H1 (cell line): Measurements from ENCODE around the gene RADIL. TPM values are rescaled to one million over a fixed set of nuclear protein-coding genes. Genes with fewer than 3 reads are reported as not detected.

Source experiments
- CTCF ChIA-PET: fragments of 300-600 bp; sonication (Branson Sonifier 250); formaldehyde crosslinking; loops from one replicate; lab custom pipeline; 2021; ENCODE audit not compliant: partially characterized antibody; lab: Charles Lee
- POLR2A ChIA-PET: fragments of 300-600 bp; sonication (Branson Sonifier 250); formaldehyde crosslinking; loops from one replicate; lab custom pipeline; 2021; ENCODE audit warnings: inconsistent platforms; ENCODE audit not compliant: partially characterized antibody; lab: Charles Lee
- DNase-seq, 2 experiments: peaks; one replicate each; pipeline versions ENCODE4 v3.0.0 to v3.0.0-alpha.2; 2010 to 2022; ENCODE audit warnings: low spot score in 2 of 2, low read depth in 1 of 2, mixed read lengths in 1 of 2
- FAIRE-seq: peaks from 2 replicates; lab custom pipeline; 2011; peaks lifted over from hg19 to GRCh38; lab: Jason Lieb, UNC
- H2AFZ ChIP-seq: 2 replicates; pipeline ENCODE4 v1.8.1; 2012; ENCODE audit warnings: low read length, inconsistent platforms
- H2AK5ac ChIP-seq: 2 replicates; pipeline ENCODE4 v1.6.1; 2013; ENCODE audit warnings: low read depth, low read length
- H2BK120ac ChIP-seq: replicated peaks from 2 replicates; pipeline ENCODE3; 2013; ENCODE audit warnings: low read depth, low read length, inconsistent platforms
- H2BK12ac ChIP-seq: 2 replicates; pipeline ENCODE4 v1.6.1; 2013; ENCODE audit warnings: low read depth, low read length
- H2BK15ac ChIP-seq: 2 replicates; pipeline ENCODE4 v1.6.1; 2013; ENCODE audit warnings: low read length
- H2BK20ac ChIP-seq: 2 replicates; pipeline ENCODE4 v1.6.1; 2013; ENCODE audit warnings: low read length
- H2BK5ac ChIP-seq: 2 replicates; pipeline ENCODE4 v1.6.1; 2013; ENCODE audit warnings: low read depth, low read length
- H3K14ac ChIP-seq: 2 replicates; pipeline ENCODE4 v1.6.1; 2013; ENCODE audit warnings: inconsistent platforms; ENCODE audit not compliant: insufficient read length
- H3K18ac ChIP-seq: 2 replicates; pipeline ENCODE4 v1.6.1; 2013; ENCODE audit warnings: low read length; ENCODE audit errors: extremely low read depth
- H3K23ac ChIP-seq: 2 replicates; pipeline ENCODE4 v1.6.1; 2013; ENCODE audit warnings: inconsistent platforms; ENCODE audit not compliant: insufficient read length
- H3K23me2 ChIP-seq: 2 replicates; pipeline ENCODE4 v1.6.1; 2013; ENCODE audit warnings: low read depth, low read length
- H3K27ac ChIP-seq: 2 replicates; pipeline ENCODE4 v1.6.1; 2011; ENCODE audit warnings: low read depth, low read length, inconsistent platforms
- H3K27me3 ChIP-seq, 4 experiments: replicated peaks in 1 of 4; 1 replicate in 1 of 4; 2 replicates in 3 of 4; pipeline versions ENCODE4 v1.6.1 to v1.8.1; 2011 to 2013; ENCODE audit warnings: low read length in 3 of 4, mild to moderate bottlenecking in 3 of 4, inconsistent platforms in 2 of 4, mixed read lengths in 2 of 4, moderate library complexity in 1 of 4; ENCODE audit not compliant: control insufficient read depth in 3 of 4, insufficient read depth in 3 of 4; ENCODE audit errors: extremely low read depth in 1 of 4
- H3K36me3 ChIP-seq, 4 experiments: 2 replicates each; pipeline versions ENCODE4 v1.6.1 to v1.8.1; 2011 to 2013; ENCODE audit warnings: mild to moderate bottlenecking in 4 of 4, low read length in 3 of 4, moderate library complexity in 2 of 4, control low read depth in 1 of 4, inconsistent platforms in 1 of 4; ENCODE audit not compliant: insufficient read depth in 4 of 4, control insufficient read depth in 2 of 4
- H3K4ac ChIP-seq: replicated peaks from 2 replicates; pipeline ENCODE3; 2013; ENCODE audit warnings: low read length, low read depth, mixed read lengths, inconsistent platforms; ENCODE audit not compliant: insufficient read length
- H3K4me1 ChIP-seq, 4 experiments: replicated peaks in 1 of 4; 1 replicate in 1 of 4; 2 replicates in 3 of 4; pipeline versions ENCODE4 v1.6.1 to v1.8.1; 2011 to 2013; ENCODE audit warnings: low read length in 3 of 4, inconsistent platforms in 2 of 4, mixed read lengths in 1 of 4; ENCODE audit not compliant: insufficient read depth in 4 of 4, control insufficient read depth in 3 of 4
- H3K4me2 ChIP-seq, 2 experiments: 2 replicates each; pipeline versions ENCODE4 v1.6.1 to v1.8.1; 2011 to 2013; ENCODE audit warnings: low read depth in 2 of 2, low read length in 2 of 2, control low read depth in 1 of 2, inconsistent platforms in 1 of 2, mild to moderate bottlenecking in 1 of 2; ENCODE audit not compliant: insufficient read depth in 1 of 2
- H3K4me3 ChIP-seq, 4 experiments: fragments of 200-600, 300-600 bp in 1 of 4; sonication (generic), shearing (Covaris generic), sonication (Bioruptor Twin) in 1 of 4; 2 replicates each; pipeline versions ENCODE4 v1.5.1 to v1.8.1; 2011 to 2016; ENCODE audit warnings: low read length in 4 of 4, low read depth in 3 of 4, control low read depth in 2 of 4, inconsistent platforms in 2 of 4, mild to moderate bottlenecking in 2 of 4, mixed read lengths in 1 of 4, moderate library complexity in 1 of 4; ENCODE audit not compliant: insufficient read depth in 2 of 4; ENCODE audit errors: extremely low read depth in 1 of 4
- H3K56ac ChIP-seq: replicated peaks from 2 replicates; pipeline ENCODE3; 2013; ENCODE audit warnings: low read depth, mild to moderate bottlenecking, mixed read lengths, low read length, inconsistent platforms; ENCODE audit not compliant: insufficient read length
- H3K79me1 ChIP-seq: 2 replicates; pipeline ENCODE4 v1.6.1; 2013; ENCODE audit warnings: low read depth, low read length, control low read depth
- H3K79me2 ChIP-seq, 2 experiments: 2 replicates each; pipeline versions ENCODE4 v1.6.1 to v1.8.1; 2012 to 2013; ENCODE audit warnings: low read length in 2 of 2, mild to moderate bottlenecking in 2 of 2, inconsistent platforms in 1 of 2; ENCODE audit not compliant: insufficient read depth in 2 of 2, control insufficient read depth in 1 of 2
- H3K9ac ChIP-seq, 4 experiments: replicated peaks in 1 of 4; 1 replicate in 1 of 4; 2 replicates in 3 of 4; pipeline versions ENCODE4 v1.6.1 to v1.8.1; 2011 to 2013; ENCODE audit warnings: low read depth in 3 of 4, low read length in 3 of 4, control low read depth in 2 of 4, mild to moderate bottlenecking in 2 of 4, moderate library complexity in 2 of 4, inconsistent platforms in 1 of 4; ENCODE audit errors: extremely low read depth in 1 of 4
- H3K9me3 ChIP-seq, 2 experiments: 2 replicates each; pipeline versions ENCODE4 v1.6.1 to v1.8.1; 2012 to 2013; ENCODE audit warnings: mild to moderate bottlenecking in 2 of 2, moderate library complexity in 2 of 2, control low read depth in 1 of 2, inconsistent platforms in 1 of 2, low read depth in 1 of 2, low read length in 1 of 2, mixed read lengths in 1 of 2; ENCODE audit not compliant: insufficient read depth in 2 of 2
- H4K20me1 ChIP-seq, 2 experiments: replicated peaks in 1 of 2; 2 replicates each; pipeline versions ENCODE3 to v1.8.1; 2011 to 2013; ENCODE audit warnings: inconsistent platforms in 2 of 2, low read length in 2 of 2, mild to moderate bottlenecking in 1 of 2; ENCODE audit not compliant: insufficient read depth in 2 of 2, control insufficient read depth in 1 of 2
- H4K5ac ChIP-seq: 2 replicates; pipeline ENCODE4 v1.6.1; 2013; ENCODE audit warnings: low read length, low read depth, mixed read lengths, inconsistent platforms; ENCODE audit not compliant: insufficient read length
- H4K8ac ChIP-seq: 2 replicates; pipeline ENCODE4 v1.8.0; 2013; ENCODE audit warnings: mild to moderate bottlenecking, moderate library complexity, low read length, inconsistent platforms; ENCODE audit not compliant: insufficient read depth; ENCODE audit errors: extremely low read depth
- H4K91ac ChIP-seq: replicated peaks from 2 replicates; pipeline ENCODE3; 2013; ENCODE audit warnings: low read length, mixed read lengths, inconsistent platforms; ENCODE audit not compliant: insufficient read length
- ASH2L ChIP-seq: fragments of 200-600, 300-600 bp; sonication (generic); IDR thresholded peaks from one replicate; pipeline ENCODE4 v1.7.1; 2017; ENCODE audit warnings: low read length
- BCL11A ChIP-seq, 2 experiments: IDR thresholded peaks; one replicate each; pipeline ENCODE4 v1.6.1; 2011; ENCODE audit warnings: low read depth in 2 of 2, low read length in 2 of 2, mild to moderate bottlenecking in 2 of 2
- CHD2 ChIP-seq: IDR thresholded peaks from 2 replicates; pipeline ENCODE4 v1.6.1; 2012; ENCODE audit warnings: low read length, improper control_type of control experiment
- E2F6 ChIP-seq: IDR thresholded peaks from 2 replicates; pipeline ENCODE4 v1.6.1; 2012; ENCODE audit warnings: inconsistent platforms
- EZH2 ChIP-seq: fragments of 200-600 bp; sonication (generic); IDR thresholded peaks from 2 replicates; pipeline ENCODE4 v1.7.1; 2012; ENCODE audit warnings: low read depth, mild to moderate bottlenecking, moderate library complexity, low read length, inconsistent platforms; ENCODE audit not compliant: severe bottlenecking
- GTF2F1 ChIP-seq: IDR thresholded peaks from 2 replicates; pipeline ENCODE4 v1.6.1; 2012; ENCODE audit warnings: low read depth, low read length, improper control_type of control experiment, borderline replicate concordance
- HDAC2 ChIP-seq, 2 experiments: fragments of 300-600 bp in 1 of 2; sonication (generic) in 1 of 2; IDR thresholded peaks; 2 replicates each; pipeline ENCODE4 v1.6.1; 2011 to 2012; ENCODE audit warnings: low read depth in 2 of 2, low read length in 2 of 2, mild to moderate bottlenecking in 2 of 2, moderate library complexity in 2 of 2, borderline replicate concordance in 1 of 2, inconsistent platforms in 1 of 2
- HDAC6 ChIP-seq: IDR thresholded peaks from one replicate; pipeline ENCODE4 v1.7.1; 2012; ENCODE audit warnings: low read depth, mild to moderate bottlenecking, inconsistent platforms, low read length, moderate library complexity
- MAX ChIP-seq: IDR thresholded peaks from 2 replicates; pipeline ENCODE4 v1.6.1; 2012; ENCODE audit warnings: inconsistent platforms
- POLR2AphosphoS5 ChIP-seq: IDR thresholded peaks from 2 replicates; pipeline ENCODE4 v1.6.1; 2011; ENCODE audit warnings: low read depth, low read length
- RFX5 ChIP-seq: IDR thresholded peaks from 2 replicates; pipeline ENCODE4 v1.6.1; 2011; ENCODE audit warnings: low read depth, low read length, improper control_type of control experiment, borderline replicate concordance
- SIRT6 ChIP-seq: IDR thresholded peaks from one replicate; pipeline ENCODE4 v1.7.1; 2012; ENCODE audit warnings: low read length, inconsistent platforms
- TAF1 ChIP-seq: IDR thresholded peaks from 2 replicates; pipeline ENCODE4 v1.6.1; 2011; ENCODE audit warnings: mild to moderate bottlenecking, low read depth, low read length
- WGBS, 2 experiments: shearing (Covaris generic) in 1 of 2; methylation state at CpG; one replicate each; pipeline versions ENCODE4 v1.1.6 to v1.1.7; 2013 to 2015; ENCODE audit warnings: low lambda C conversion rate in 2 of 2, mixed read lengths in 2 of 2, inconsistent platforms in 1 of 2, low coverage in 1 of 2, missing lambda C conversion rate in 1 of 2; ENCODE audit not compliant: insufficient replicate concordance in 2 of 2, insufficient coverage in 1 of 2, insufficient read length in 1 of 2; ENCODE audit errors: extremely low coverage in 1 of 2, missing lambda C conversion rate in 1 of 2; 5-methylcytosine and 5-hydroxymethylcytosine counted together
- polyA plus RNA-seq, 7 experiments: library from polyadenylated mRNA; depleted of rRNA in 3 of 7; stranded (reverse) in 5 of 7; unstranded in 2 of 7; fragments of >200 nt in 5 of 7; fragments of 200-250 nt in 2 of 7; gene quantifications; 1 replicate in 5 of 7; 2 replicates in 1 of 7; 4 replicates in 1 of 7; pipeline versions ENCODE4 v1.2.1 to v1.2.3, GENCODE V29; 2011 to 2013; ENCODE audit warnings: missing spikeins in 2 of 7, mixed read lengths in 2 of 7
- total RNA-seq: library from RNA; stranded (reverse); fragmentation: NEBNext Ultra II Directional; extraction: Animal tissue kit (Norgen Biotek cat#: 25700); gene quantifications from 2 replicates; pipeline ENCODE4 v1.2.1, GENCODE V29; 2021

The RADIL gene
- total and polyA plus RNA-seq, 2 of the 8 experiments (the other 6 are each of a cell fraction or from before 2014, with no cell fraction given), result 5.0 to 5.4 TPM

- no peaks in the 10 kb centered on the region for H3K79me2 ChIP-seq
- no peak overlapping the region for H3K23ac ChIP-seq
- H3K14ac ChIP-seq, result no peak overlapping the region
- H2BK5ac ChIP-seq, result no peak overlapping the region
- no peak overlapping the region; the same call in 1 of the 2 replicates for H4K8ac ChIP-seq
- H4K5ac ChIP-seq, result no peak overlapping the region
- H2BK120ac ChIP-seq, result no peak overlapping the region
- no peaks in the 10 kb centered on the region for H3K27me3 ChIP-seq
- 92% methylated on average over 19 of the region's 20 CpGs; no CpG with 5 or more reads in 1 of the 2 experiments for WGBS, 2 experiments
- no peak for DNase-seq
- H3K18ac ChIP-seq, result no peak overlapping the region
- H3K79me1 ChIP-seq, result no peaks in the 10 kb centered on the region
- H3K27ac ChIP-seq, result no peak overlapping the region
- ChIA-PET POLR2A (interaction anchor here (0.7 kb wide), 1 partner anchor 45 kb away, joined by 3 read pairs; no protein-coding TSS in a partner anchor), CTCF (interaction anchor here (0.8 to 1.6 kb wide), 6 partner anchors 9 to 261 kb away, joined by 3 to 5 read pairs (median 3); no protein-coding TSS in a partner anchor)
- no peak overlapping the region for H2AFZ ChIP-seq
- no peak overlapping the region for H3K4me3 ChIP-seq
- no peak overlapping the region for H2BK15ac ChIP-seq
- H3K9me3 ChIP-seq, result no peaks in the 10 kb centered on the region
- FAIRE-seq, result no peak
- H3K36me3 ChIP-seq, result no peaks in the 10 kb centered on the region
- H3K56ac ChIP-seq, result no peak overlapping the region
- no peak overlapping the region for H3K4ac ChIP-seq
- no peak overlapping the region for H3K9ac ChIP-seq
- no peak overlapping the region for H2BK12ac ChIP-seq
- H4K91ac ChIP-seq, result no peak overlapping the region
- H4K20me1 ChIP-seq, result peaks cover 0 to 2% of the 10 kb centered on the region in 2 experiments
- no peak overlapping the region for H2AK5ac ChIP-seq
- no peaks in the 10 kb centered on the region for H3K23me2 ChIP-seq
- no peak overlapping the region for H3K4me2 ChIP-seq
- H3K4me1 ChIP-seq, result no peaks in the 10 kb centered on the region
- no peak overlapping the region for H2BK20ac ChIP-seq
- TF ChIP-seq CHD2 (no peak), TAF1 (no peak), MAX (no peak), RFX5 (no peak), ASH2L (no peak), SIRT6 (no peak), EZH2 (no peak), GTF2F1 (no peak), POLR2AphosphoS5 (no peak), E2F6 (no peak), HDAC6 (no peak), BCL11A (IDR thresholded peaks at IDR 0.05; ENCODE audit: low read depth in 2 of 2, low read length in 2 of 2) (no peak), HDAC2 (IDR thresholded peaks at IDR 0.05; ENCODE audit: borderline replicate concordance in 1 of 2, low read depth in 2 of 2, low read length in 2 of 2) (no peak)
Measured at GRCh38 chr7:4824120-4824775, 59.3 kb downstream of the RADIL start.
